SK-N-SH treated with all-trans-retinoic acid at 6 μM for 48 hours (cell line): ENCODE measurements around the gene USF2.

ENCODE experiments used
- ATAC-seq: fragments of 200-7000 bp; cut with Tn5 transposase; 3 replicates; pipeline ENCODE4 v1.9.1; 2020; ENCODE audit warnings: mild to moderate bottlenecking, moderate library complexity
- ARNTL ChIP-seq: fragments of 450-650 bp; formaldehyde crosslinking; IDR thresholded peaks from 2 replicates; pipeline ENCODE4 v1.5.0; 2020; ENCODE audit warnings: low read depth, mild to moderate bottlenecking, moderate library complexity, borderline replicate concordance
- CREB5 ChIP-seq: fragments of 250-450 bp; sonication (Bioruptor Pico); IDR thresholded peaks from 2 replicates; pipeline ENCODE4 v1.5.1; 2020; ENCODE audit warnings: low read depth, mild to moderate bottlenecking, moderate library complexity
- CSDC2 ChIP-seq: fragments of 250-450 bp; sonication (Bioruptor Pico); IDR thresholded peaks from 2 replicates; pipeline ENCODE4 v1.5.0; 2020; ENCODE audit warnings: mild to moderate bottlenecking, moderate library complexity
- ESRRG ChIP-seq: fragments of 250-450 bp; sonication (Bioruptor Pico); IDR thresholded peaks from 2 replicates; pipeline ENCODE4 v1.6.1; 2021; ENCODE audit warnings: mild to moderate bottlenecking
- GLIS3 ChIP-seq: fragments of 250-450 bp; sonication (Bioruptor Pico); IDR thresholded peaks from 2 replicates; pipeline ENCODE4 v1.5.0; 2020; ENCODE audit warnings: mild to moderate bottlenecking, moderate library complexity
- ISL1 ChIP-seq: fragments of 250-450 bp; sonication (Bioruptor Pico); IDR thresholded peaks from 2 replicates; pipeline ENCODE4 v2.1.2; 2022; ENCODE audit warnings: mild to moderate bottlenecking, moderate library complexity
- OSR1 ChIP-seq: fragments of 250-450 bp; sonication (Bioruptor Pico); IDR thresholded peaks from 2 replicates; pipeline ENCODE4 v1.8.0; 2022; ENCODE audit warnings: moderate library complexity, mild to moderate bottlenecking, inconsistent platforms
- PPARA ChIP-seq: fragments of 250-450 bp; sonication (Bioruptor Pico); IDR thresholded peaks from 2 replicates; pipeline ENCODE4 v1.5.0; 2020; ENCODE audit warnings: mild to moderate bottlenecking, borderline replicate concordance
- RARB ChIP-seq: fragments of 250-450 bp; sonication (Bioruptor Pico); IDR thresholded peaks from 2 replicates; pipeline ENCODE4 v1.8.0; 2021; ENCODE audit warnings: mild to moderate bottlenecking, moderate library complexity
- SNAI2 ChIP-seq: fragments of 250-450 bp; sonication (Bioruptor Pico); IDR thresholded peaks from 2 replicates; pipeline ENCODE4 v1.5.0; 2020; ENCODE audit warnings: mild to moderate bottlenecking, moderate library complexity
- TCF4 ChIP-seq: fragments of 250-450 bp; sonication (Bioruptor Pico); IDR thresholded peaks from 2 replicates; pipeline ENCODE4 v1.8.0; 2021; ENCODE audit warnings: mild to moderate bottlenecking, moderate library complexity, borderline replicate concordance
- TSHZ2 ChIP-seq: fragments of 250-450 bp; sonication (Bioruptor Pico); IDR thresholded peaks from 2 replicates; pipeline ENCODE4 v1.5.0; 2020; ENCODE audit warnings: mild to moderate bottlenecking, moderate library complexity
- ZC3H10 ChIP-seq: fragments of 250-450 bp; sonication (Bioruptor Pico); IDR thresholded peaks from 2 replicates; pipeline ENCODE4 v1.5.1; 2021; ENCODE audit warnings: mild to moderate bottlenecking, moderate library complexity
- ZFP3 ChIP-seq: fragments of 250-450 bp; sonication (Bioruptor Pico); IDR thresholded peaks from 2 replicates; pipeline ENCODE4 v1.5.0; 2020; ENCODE audit warnings: mild to moderate bottlenecking, moderate library complexity
- ZNF565 ChIP-seq: fragments of 450-650 bp; formaldehyde crosslinking; conservative IDR thresholded peaks from 2 replicates; pipeline ENCODE4 v1.5.0; 2020; ENCODE audit warnings: low read depth, mild to moderate bottlenecking, moderate library complexity
- ZNF8 ChIP-seq: fragments of 450-650 bp; formaldehyde crosslinking; IDR thresholded peaks from 2 replicates; pipeline ENCODE4 v1.5.0; 2020; ENCODE audit warnings: mild to moderate bottlenecking, moderate library complexity
- TF ChIP-seq, protein P1 (sequence below): fragments of 250-450 bp; sonication (Bioruptor Pico); IDR thresholded peaks from 2 replicates; pipeline ENCODE4 v1.8.0; 2021; ENCODE audit warnings: low read depth, mild to moderate bottlenecking, moderate library complexity, borderline replicate concordance
- TF ChIP-seq, protein P2 (sequence below): fragments of 250-450 bp; sonication (Bioruptor Pico); IDR thresholded peaks from 2 replicates; pipeline ENCODE4 v1.5.1; 2021; ENCODE audit warnings: mild to moderate bottlenecking, moderate library complexity
- TF ChIP-seq, protein P3 (sequence below): fragments of 250-450 bp; sonication (Bioruptor Pico); IDR thresholded peaks from 2 replicates; pipeline ENCODE4 v1.8.0; 2020; ENCODE audit warnings: mild to moderate bottlenecking, moderate library complexity, borderline replicate concordance

Gene USF2

GRCh38 chr19:35222373-35223015 lies 46.3 kb upstream of the USF2 start (continued):
- TF ChIP-seq, protein P1, sequence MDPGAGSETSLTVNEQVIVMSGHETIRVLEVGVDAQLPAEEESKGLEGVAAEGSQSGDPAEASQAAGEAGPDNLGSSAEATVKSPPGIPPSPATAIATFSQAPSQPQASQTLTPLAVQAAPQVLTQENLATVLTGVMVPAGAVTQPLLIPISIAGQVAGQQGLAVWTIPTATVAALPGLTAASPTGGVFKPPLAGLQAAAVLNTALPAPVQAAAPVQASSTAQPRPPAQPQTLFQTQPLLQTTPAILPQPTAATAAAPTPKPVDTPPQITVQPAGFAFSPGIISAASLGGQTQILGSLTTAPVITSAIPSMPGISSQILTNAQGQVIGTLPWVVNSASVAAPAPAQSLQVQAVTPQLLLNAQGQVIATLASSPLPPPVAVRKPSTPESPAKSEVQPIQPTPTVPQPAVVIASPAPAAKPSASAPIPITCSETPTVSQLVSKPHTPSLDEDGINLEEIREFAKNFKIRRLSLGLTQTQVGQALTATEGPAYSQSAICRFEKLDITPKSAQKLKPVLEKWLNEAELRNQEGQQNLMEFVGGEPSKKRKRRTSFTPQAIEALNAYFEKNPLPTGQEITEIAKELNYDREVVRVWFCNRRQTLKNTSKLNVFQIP (CRISPR knock-in tag), result no peak
- no peak for TF ChIP-seq TCF4

- TF ChIP-seq ESRRG, result no peak
- no peak for TF ChIP-seq ZNF8 (CRISPR knock-in tag)
- no peak for TF ChIP-seq OSR1
- no peak for TF ChIP-seq SNAI2 (CRISPR knock-in tag)
- TF ChIP-seq CREB5, result no peak
- TF ChIP-seq, protein P2, sequence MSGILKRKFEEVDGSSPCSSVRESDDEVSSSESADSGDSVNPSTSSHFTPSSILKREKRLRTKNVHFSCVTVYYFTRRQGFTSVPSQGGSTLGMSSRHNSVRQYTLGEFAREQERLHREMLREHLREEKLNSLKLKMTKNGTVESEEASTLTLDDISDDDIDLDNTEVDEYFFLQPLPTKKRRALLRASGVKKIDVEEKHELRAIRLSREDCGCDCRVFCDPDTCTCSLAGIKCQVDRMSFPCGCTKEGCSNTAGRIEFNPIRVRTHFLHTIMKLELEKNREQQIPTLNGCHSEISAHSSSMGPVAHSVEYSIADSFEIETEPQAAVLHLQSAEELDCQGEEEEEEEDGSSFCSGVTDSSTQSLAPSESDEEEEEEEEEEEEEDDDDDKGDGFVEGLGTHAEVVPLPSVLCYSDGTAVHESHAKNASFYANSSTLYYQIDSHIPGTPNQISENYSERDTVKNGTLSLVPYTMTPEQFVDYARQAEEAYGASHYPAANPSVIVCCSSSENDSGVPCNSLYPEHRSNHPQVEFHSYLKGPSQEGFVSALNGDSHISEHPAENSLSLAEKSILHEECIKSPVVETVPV, result no peak
- TF ChIP-seq ISL1 (CRISPR knock-in tag), result no peak
- no peak for TF ChIP-seq RARB
- no peak for ATAC-seq
Observed at GRCh38 chr19:35223084-35223790, 45.5 kb upstream of the USF2 start.

DNA sequence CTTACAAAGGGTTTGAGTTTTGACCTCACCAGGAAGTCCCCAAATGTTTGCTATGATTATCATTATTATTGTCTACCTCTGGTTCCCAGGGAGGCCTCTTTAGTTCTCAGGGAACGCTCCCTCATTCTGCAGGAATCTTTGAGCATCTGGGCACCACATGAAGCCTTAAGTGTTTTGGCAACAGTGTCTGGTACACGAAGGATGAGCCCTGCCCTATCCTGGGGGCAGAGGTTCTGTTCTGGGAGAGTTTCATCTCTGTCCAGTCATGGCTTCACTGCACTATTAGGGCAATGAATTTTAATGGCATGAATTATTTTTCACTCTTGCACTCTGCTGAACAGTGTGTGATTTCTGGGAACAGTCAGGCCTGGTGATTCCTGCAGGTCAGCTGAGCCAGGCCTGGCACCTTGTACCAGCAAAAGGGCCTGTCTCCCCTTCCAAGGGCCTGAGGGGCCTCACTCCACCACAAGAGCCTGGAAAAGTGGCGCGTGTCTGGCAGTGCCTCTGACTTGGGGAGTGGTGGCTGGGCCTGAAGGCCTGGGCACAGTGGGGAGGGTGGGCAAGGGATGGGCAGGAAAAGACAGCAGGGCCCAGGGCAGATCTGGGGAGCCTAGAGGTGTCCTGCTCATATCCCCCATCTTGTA lies 44.8 kb upstream of the USF2 start:
- TF ChIP-seq RARB (no peak), CSDC2 (CRISPR knock-in tag) (no peak), PPARA (CRISPR knock-in tag) (no peak), ZC3H10 (CRISPR knock-in tag) (no peak), TSHZ2 (CRISPR knock-in tag) (no peak), GLIS3 (CRISPR knock-in tag) (no peak), ZNF565 (CRISPR knock-in tag) (no peak), ARNTL (CRISPR knock-in tag) (no peak), ZNF8 (CRISPR knock-in tag) (no peak), ZFP3 (CRISPR knock-in tag) (no peak), ESRRG (no peak), OSR1 (no peak)
- TF ChIP-seq, protein P3, sequence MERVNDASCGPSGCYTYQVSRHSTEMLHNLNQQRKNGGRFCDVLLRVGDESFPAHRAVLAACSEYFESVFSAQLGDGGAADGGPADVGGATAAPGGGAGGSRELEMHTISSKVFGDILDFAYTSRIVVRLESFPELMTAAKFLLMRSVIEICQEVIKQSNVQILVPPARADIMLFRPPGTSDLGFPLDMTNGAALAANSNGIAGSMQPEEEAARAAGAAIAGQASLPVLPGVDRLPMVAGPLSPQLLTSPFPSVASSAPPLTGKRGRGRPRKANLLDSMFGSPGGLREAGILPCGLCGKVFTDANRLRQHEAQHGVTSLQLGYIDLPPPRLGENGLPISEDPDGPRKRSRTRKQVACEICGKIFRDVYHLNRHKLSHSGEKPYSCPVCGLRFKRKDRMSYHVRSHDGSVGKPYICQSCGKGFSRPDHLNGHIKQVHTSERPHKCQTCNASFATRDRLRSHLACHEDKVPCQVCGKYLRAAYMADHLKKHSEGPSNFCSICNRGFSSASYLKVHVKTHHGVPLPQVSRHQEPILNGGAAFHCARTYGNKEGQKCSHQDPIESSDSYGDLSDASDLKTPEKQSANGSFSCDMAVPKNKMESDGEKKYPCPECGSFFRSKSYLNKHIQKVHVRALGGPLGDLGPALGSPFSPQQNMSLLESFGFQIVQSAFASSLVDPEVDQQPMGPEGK (CRISPR knock-in tag), result no peak
- TF ChIP-seq, protein P2, result no peak
- ATAC-seq, result no peak
